ENCODE results near the gene IL7R.

IL7R gene

GRCh38 chr5:35870605-35871004 is 13.9 kb downstream of the IL7R start:
- no peak for TF ChIP-seq CTCF (IDR thresholded peaks at IDR 0.05; ENCODE audit: insufficient read depth, missing control alignments)
- DNase-seq (ENCODE audit: insufficient read length, low spot score) = no peak
- no peak for FAIRE-seq

GRCh38 chr5:35876454-35876853 is 19.8 kb downstream of the IL7R start:
- no peak for DNase-seq (ENCODE audit: insufficient read length, low spot score)
- no peak for FAIRE-seq
- TF ChIP-seq CTCF (IDR thresholded peaks at IDR 0.05; ENCODE audit: insufficient read depth, missing control alignments) = no peak

- DNase-seq (ENCODE audit: insufficient read length, low spot score) = no peak
Observed at GRCh38 chr5:35876922-35877321, 20.2 kb downstream of the IL7R start.

GRCh38 chr5:35877655-35878054 is 21.0 kb downstream of the IL7R start:
- DNase-seq (ENCODE audit: insufficient read length, low spot score) (no peak), FAIRE-seq (no peak)

More at GRCh38 chr5:35876922-35877321, 20.2 kb downstream of the IL7R start:
- no peak for FAIRE-seq
- TF ChIP-seq CTCF (IDR thresholded peaks at IDR 0.05; ENCODE audit: insufficient read depth, missing control alignments) = no peak

DNA sequence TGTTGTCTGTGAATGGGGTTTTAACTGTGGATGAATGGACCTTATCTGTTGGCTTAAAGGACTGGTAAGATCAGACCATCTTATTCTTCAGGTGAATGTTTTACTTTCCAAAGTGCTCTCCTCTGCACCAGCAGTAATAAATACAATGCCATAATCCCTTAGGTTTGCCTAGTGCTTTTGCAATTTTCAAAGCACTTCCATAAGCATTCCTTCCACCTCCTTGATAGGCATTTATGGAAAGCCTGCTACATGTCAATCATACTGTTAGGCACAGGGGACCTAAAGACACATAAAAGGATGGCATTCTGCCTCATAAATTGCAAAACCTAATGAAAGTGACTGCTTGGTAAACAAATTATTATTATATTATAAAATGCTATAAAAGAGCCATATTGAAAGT is 21.4 kb downstream of the IL7R start:
- DNase-seq (ENCODE audit: insufficient read length, low spot score) (no peak), FAIRE-seq (no peak)
- no peak for TF ChIP-seq CTCF (IDR thresholded peaks at IDR 0.05; ENCODE audit: insufficient read depth, missing control alignments)

More at GRCh38 chr5:35877655-35878054, 21.0 kb downstream of the IL7R start:
- TF ChIP-seq CTCF (IDR thresholded peaks at IDR 0.05; ENCODE audit: insufficient read depth, missing control alignments) = no peak

- FAIRE-seq (no peak), DNase-seq (ENCODE audit: insufficient read length, low spot score) (no peak)
Observed at GRCh38 chr5:35879096-35879495, 22.4 kb downstream of the IL7R start.

GRCh38 chr5:35879649-35880048 is 23.0 kb downstream of the IL7R start:
- TF ChIP-seq CTCF (IDR thresholded peaks at IDR 0.05; ENCODE audit: insufficient read depth, missing control alignments) = no peak
- DNase-seq (ENCODE audit: insufficient read length, low spot score) (no peak), FAIRE-seq (no peak)

More at GRCh38 chr5:35879096-35879495, 22.4 kb downstream of the IL7R start:
- TF ChIP-seq CTCF (IDR thresholded peaks at IDR 0.05; ENCODE audit: insufficient read depth, missing control alignments) = no peak

All from D721Med (cell line).